Measurements from ENCODE around the gene ARFIP1.
"Not testable (repeated sequence)": the region's sequence is repeated elsewhere in the genome, so short reads cannot be mapped to it uniquely, and the experiment has no call there.

Gene ARFIP1

DNA sequence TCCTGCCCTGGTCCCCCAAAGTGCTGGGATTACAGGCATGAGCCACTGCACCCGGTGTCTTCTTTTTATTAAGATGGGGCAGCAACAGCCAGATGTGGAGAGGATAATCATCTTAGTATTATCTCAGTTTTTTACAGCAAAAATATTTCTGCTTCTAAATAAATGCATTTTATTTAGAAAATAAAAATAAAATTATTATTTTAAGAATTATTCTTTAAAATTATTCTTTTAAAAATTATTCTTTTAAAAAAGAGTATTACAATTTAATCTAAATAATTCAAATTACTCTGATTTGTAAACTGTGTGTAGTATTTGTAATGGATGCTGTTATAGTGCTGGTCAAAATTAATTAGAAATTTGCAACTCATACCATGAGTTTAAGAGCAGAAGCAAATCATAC, 67.6 kb downstream of the ARFIP1 start:
- no peak for DNase-seq

- DNase-seq = no peak
Observed at GRCh38 chr4:152848508-152848907, 68.8 kb downstream of the ARFIP1 start.

- DNase-seq = no peak
Observed at GRCh38 chr4:152849350-152849749, 69.6 kb downstream of the ARFIP1 start.

DNA sequence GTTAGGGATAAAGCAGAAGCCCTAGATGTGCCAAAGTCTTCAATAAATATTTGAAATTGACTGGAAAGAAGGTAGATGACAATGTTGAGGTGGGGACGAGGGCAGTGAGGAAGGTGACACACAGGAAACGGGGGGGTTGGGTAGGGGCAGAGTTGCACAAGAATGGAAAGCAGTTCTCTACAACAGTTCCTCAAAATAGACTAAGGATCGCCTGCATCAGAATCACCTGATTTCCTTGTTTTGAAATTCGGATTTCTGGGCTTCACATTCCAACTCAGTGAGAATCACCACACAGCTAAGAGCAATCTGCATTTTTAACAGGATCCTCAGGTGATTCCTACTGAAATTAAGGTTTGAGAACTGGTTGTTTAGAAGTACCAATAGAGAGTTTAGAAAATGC, 70.6 kb downstream of the ARFIP1 start:
- DNase-seq = no peak

DNA sequence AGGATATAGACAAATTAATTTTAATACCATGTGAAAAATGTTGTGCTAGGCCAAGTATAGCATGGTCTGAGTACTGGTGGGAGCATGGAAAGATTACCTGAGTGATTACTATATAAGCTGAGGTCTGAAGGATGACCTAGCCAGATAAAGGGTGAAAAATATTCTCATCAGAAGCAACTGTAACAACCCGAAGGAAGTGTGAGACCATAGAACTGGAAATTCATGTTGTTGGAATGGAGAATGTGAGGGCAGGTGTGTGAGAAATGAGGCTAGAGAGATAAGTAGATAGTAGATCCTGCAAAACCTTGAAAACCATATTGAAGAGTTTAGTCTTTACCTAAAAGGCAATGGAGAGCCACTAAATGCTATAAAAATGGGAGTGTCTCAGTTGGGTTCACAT, 71.5 kb downstream of the ARFIP1 start:
- DNase-seq = no peak

DNA sequence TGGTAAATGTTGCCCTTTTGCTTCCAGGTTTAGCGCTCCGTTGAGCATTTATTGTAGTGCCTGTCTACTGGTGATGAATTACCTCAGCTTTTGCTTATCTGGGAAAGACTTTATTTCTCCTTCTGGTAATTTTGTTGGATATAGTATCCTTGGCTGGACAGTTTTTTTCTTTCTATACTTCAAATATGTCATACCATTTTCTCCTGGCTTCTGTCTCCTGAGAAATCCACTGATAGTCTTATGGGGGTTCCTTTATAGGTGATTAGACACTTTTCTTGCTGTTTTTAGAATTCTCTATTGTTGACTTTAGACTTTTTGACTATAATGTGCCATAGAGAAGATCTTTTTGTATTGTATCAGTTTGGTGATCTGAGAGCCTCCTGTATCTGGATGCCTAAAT, 73.5 kb downstream of the ARFIP1 start:
- DNase-seq = no peak

DNA sequence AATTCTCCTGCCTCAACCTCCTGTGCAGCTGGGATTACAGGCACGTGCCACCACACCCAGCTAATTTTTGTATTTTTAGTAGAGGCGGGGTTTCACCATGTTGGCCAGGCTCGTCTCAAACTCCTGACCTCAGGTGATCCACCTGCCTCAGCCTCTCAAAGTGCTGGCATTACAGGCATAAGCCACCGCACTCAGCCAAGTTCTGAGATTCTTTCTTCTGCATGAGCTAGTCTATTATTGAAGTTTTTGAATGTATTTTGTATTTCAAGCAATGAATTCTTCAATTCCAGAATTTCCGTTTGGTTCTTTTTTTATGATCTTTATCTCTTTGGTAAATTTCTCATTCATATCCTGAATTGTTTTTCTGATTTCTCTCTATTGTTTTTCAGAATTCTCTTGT, 74.3 kb downstream of the ARFIP1 start:
- not testable (repeated sequence) for DNase-seq

DNA sequence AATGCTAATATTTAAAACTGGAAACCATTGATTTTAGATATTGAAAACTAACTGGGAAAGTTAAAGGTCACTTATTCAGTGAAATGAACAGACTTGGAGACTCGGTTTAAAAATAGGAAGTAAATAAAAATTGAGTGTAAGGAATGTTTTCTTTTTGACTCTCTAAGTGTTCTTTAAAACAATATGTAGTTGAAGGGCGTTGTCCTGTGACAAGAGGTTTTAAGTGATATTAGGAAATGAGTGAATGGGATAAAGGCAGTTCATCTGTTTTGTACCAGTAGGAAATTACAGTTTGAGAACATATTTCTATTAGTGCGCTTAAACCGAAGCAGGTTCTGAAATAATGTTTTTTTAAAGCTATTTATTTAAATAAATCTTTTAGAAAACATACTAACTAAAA, 77.2 kb downstream of the ARFIP1 start:
- no peak for DNase-seq

- no peak for DNase-seq
Observed at GRCh38 chr4:152858934-152859333, 79.2 kb downstream of the ARFIP1 start.

DNA sequence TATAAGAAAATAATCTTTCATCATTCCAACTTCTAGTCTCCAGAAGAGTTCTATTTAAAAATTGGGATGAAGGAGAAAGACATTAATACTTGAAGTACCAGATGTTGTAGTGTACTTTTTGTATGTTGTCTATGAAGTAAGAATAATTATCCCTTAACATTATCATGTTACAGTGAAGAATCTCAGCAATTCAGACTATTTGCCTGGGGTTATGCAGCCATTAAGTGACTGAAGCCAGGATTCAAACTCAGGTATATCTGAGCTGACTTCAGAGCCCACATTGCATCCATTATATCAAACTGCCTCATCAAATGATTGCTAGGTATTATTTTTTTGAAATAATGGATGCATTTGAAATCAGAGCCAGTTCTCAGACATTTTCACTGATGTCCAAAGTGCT, 80.3 kb downstream of the ARFIP1 start:
- DNase-seq = no peak

GRCh38 chr4:152862608-152863007, 82.9 kb downstream of the ARFIP1 start:
- no peak for DNase-seq

DNA sequence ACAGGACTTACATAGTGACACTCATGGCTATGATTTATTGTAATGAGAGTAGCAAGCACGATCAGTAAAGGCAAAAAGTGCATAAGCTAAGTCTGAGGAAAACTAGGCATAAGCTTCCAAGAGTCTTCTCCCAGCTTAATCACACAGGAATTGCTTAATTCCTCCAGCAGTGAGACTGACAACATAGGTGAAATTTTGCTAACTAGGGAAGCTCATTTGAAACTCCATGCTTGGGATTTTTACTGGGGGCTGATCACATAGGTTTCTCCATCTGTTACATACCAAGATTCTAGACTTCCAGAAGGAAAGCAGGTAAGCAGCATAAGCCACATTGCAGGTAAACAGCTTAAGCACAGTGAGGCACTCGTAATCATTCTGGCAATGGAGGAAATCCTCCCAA, 84.6 kb downstream of the ARFIP1 start:
- no peak for DNase-seq

DNA sequence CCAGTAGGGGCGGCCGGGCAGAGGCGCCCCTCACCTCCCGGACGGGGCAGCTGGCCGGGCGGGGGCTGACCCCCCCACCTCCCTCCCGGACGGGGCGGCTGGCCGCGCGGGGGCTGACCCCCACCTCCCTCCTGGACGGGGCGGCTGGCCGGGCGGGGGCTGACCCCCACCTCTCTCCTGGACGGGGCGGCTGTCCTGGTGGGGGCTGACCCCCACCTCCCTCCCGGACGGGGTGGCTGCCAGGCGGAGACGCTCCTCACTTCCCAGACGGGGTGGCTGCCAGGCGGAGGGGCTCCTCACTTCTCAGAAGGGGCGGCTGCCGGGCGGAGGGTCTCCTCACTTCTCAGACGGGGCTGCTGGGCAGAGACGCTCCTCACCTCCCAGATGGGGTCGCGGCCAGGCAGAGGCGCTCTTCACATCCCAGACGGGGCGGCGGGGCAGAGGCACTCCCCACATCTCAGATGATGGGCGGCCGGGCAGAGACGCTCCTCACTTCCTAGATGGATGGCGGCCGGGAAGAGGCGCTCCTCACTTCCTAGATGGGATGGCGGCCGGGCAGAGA, 86.8 kb downstream of the ARFIP1 start:
- DNase-seq = not testable (repeated sequence)

DNA sequence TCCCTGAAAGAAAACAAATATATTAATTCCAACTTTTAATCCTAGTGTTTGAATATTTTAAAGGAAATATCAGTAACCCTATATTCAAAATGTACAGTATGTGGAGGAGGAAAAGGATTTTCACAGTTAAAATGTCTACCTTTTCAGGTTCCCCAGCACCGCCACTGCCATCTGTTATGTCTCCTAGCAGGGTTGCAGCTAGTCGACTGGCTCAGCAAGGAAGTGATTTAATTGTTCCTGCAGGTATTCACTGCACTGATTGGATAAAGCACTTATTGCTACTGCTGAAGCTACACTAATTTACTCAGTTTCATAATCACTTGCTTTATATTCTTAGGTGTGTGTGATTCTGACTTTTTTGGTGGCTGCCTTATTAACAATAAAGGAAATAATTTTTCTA, 90.9 kb downstream of the ARFIP1 start:
- no peak for DNase-seq

- DNase-seq = no peak
Observed at GRCh38 chr4:152875261-152875660, 95.5 kb downstream of the ARFIP1 start.

GRCh38 chr4:152877868-152878267, 98.1 kb downstream of the ARFIP1 start:
- DNase-seq = no peak

DNA sequence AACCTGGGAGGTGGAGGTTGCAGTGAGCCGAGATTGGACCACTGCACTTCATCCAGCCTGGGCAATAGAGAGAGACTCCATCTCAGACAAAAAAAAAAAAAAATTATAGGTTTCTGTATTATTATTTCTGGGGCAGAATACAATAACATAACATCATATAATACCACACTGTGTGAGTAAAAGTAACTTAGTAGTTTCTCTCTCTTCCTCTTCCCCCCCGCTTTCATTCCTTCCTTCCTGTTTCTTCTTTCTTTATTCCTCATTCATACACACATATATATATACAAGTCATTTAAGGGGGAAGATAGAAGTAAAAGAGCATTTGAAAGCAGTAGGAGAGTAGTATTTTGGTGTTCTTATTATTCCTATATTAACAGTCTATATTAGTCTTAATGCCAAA, 100.5 kb downstream of the ARFIP1 start:
- no peak for DNase-seq

GRCh38 chr4:152881974-152882373, 102.2 kb downstream of the ARFIP1 start:
- no peak for DNase-seq

GRCh38 chr4:152885185-152885584, 105.4 kb downstream of the ARFIP1 start:
- no peak for DNase-seq

GRCh38 chr4:152886201-152886600, 106.4 kb downstream of the ARFIP1 start:
- no peak for DNase-seq

DNA sequence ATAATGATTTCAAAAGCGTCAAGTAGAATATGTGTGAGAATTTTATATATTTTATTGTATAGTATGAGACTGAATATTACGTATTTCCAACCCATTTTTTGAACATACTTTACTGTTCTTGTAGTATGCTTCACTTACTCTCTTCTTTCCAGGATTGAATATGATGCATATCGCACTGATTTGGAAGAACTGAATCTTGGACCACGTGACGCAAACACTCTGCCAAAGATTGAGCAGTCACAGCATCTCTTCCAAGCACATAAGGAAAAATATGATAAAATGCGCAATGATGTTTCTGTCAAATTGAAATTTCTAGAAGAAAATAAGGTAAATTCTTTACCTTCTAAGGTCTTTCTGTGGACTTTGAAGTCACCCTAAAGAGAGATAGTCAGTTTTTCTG, 108.2 kb downstream of the ARFIP1 start:
- DNase-seq = no peak

GRCh38 chr4:152892974-152893373, 113.2 kb downstream of the ARFIP1 start:
- DNase-seq = no peak

DNA sequence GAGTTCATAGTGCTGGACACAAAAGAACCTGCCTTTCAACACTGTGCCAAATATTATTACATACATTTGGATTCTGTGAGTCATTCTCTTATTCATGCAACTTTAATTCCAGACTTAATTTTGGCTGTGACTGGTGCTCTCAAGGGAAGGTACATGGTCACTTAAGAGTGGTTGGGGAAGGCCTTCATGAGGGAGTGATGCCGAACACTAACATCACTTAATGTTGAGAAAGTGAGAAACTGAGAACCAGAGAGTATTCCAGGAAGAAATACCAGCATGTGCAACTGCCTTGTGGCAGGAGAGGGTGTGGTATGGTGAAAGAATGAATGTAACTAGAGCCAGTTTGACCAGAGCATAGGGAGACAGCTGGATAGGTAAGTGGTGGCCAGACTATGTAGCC, 114.9 kb downstream of the ARFIP1 start:
- DNase-seq = no peak

GRCh38 chr4:152896811-152897210, 117.1 kb downstream of the ARFIP1 start:
- DNase-seq = no peak

- DNase-seq = not testable (repeated sequence)
Observed at GRCh38 chr4:152898133-152898532, 118.4 kb downstream of the ARFIP1 start.

DNA sequence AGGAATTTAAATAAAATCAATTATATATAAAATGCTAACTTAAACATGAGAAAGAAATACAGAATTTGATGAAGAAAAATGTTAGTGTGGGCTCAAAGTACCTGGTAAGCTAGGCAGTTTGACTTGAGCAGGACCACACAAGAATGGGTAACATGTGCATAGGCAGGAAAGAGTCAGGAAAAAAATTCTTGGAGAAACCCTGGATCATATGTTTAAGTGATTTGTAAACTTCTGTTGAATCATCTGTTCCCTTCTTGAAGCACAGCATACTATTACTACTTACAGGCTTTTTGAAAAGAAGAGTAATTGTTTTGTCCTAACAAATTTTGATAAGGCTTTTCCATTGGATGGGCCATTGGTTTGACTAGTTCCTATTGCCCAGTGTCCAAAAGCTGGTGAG, 118.9 kb downstream of the ARFIP1 start:
- DNase-seq = no peak

Measured in NCI-H187 (cell line).